HG02840 (cell line): ENCODE data around the gene CDH4.

ENCODE experiments used
- ATAC-seq: cut with Tn5 transposase; IDR thresholded peaks from one replicate; pipeline ENCODE4 v1.9.1; 2021; ENCODE audit warnings: mild to moderate bottlenecking, moderate library complexity, moderate number of reproducible peaks; ENCODE audit not compliant: unreplicated experiment, low FRiP score

The CDH4 gene

GRCh38 chr20:61373956-61374545 lies 122.0 kb downstream of the CDH4 start:
- no peak for ATAC-seq

- no peak for ATAC-seq
Measured at GRCh38 chr20:61376541-61377240, 124.6 kb downstream of the CDH4 start.

- no peak for ATAC-seq
Measured at GRCh38 chr20:61378694-61379355, 126.8 kb downstream of the CDH4 start.

GRCh38 chr20:61379898-61380544 lies 128.0 kb downstream of the CDH4 start:
- no peak for ATAC-seq

- no peak for ATAC-seq
Measured at GRCh38 chr20:61380545-61380915, 128.5 kb downstream of the CDH4 start.

- no peak for ATAC-seq
Measured at GRCh38 chr20:61382194-61382593, 130.1 kb downstream of the CDH4 start.

GRCh38 chr20:61385296-61385695 lies 133.2 kb downstream of the CDH4 start:
- no peak for ATAC-seq

- no peak for ATAC-seq
Measured at GRCh38 chr20:61385731-61386130, 133.7 kb downstream of the CDH4 start.

- no peak for ATAC-seq
Measured at GRCh38 chr20:61387204-61387953, 135.3 kb downstream of the CDH4 start.

- no peak for ATAC-seq
Measured at GRCh38 chr20:61387954-61388348, 135.9 kb downstream of the CDH4 start.

- no peak for ATAC-seq
Measured at GRCh38 chr20:61389077-61389476, 137.0 kb downstream of the CDH4 start.

- no peak for ATAC-seq
Measured at GRCh38 chr20:61391185-61391584, 139.1 kb downstream of the CDH4 start.

GRCh38 chr20:61391812-61392520 lies 139.9 kb downstream of the CDH4 start:
- no peak for ATAC-seq

GRCh38 chr20:61394088-61394799 lies 142.2 kb downstream of the CDH4 start:
- no peak for ATAC-seq

- no peak for ATAC-seq
Measured at GRCh38 chr20:61396262-61396848, 144.3 kb downstream of the CDH4 start.

GRCh38 chr20:61397146-61397545 lies 145.1 kb downstream of the CDH4 start:
- no peak for ATAC-seq

GRCh38 chr20:61397790-61398189 lies 145.7 kb downstream of the CDH4 start:
- ATAC-seq: no peak

GRCh38 chr20:61399433-61399832 lies 147.4 kb downstream of the CDH4 start:
- ATAC-seq: no peak

GRCh38 chr20:61400499-61400898 lies 148.4 kb downstream of the CDH4 start:
- ATAC-seq: no peak
